ENCODE data around the gene KCNMA1.
"Not testable (repeated sequence)": the region's sequence is repeated elsewhere in the genome, so short reads cannot be mapped to it uniquely, and the experiment has no call there.

KCNMA1 gene

DNA sequence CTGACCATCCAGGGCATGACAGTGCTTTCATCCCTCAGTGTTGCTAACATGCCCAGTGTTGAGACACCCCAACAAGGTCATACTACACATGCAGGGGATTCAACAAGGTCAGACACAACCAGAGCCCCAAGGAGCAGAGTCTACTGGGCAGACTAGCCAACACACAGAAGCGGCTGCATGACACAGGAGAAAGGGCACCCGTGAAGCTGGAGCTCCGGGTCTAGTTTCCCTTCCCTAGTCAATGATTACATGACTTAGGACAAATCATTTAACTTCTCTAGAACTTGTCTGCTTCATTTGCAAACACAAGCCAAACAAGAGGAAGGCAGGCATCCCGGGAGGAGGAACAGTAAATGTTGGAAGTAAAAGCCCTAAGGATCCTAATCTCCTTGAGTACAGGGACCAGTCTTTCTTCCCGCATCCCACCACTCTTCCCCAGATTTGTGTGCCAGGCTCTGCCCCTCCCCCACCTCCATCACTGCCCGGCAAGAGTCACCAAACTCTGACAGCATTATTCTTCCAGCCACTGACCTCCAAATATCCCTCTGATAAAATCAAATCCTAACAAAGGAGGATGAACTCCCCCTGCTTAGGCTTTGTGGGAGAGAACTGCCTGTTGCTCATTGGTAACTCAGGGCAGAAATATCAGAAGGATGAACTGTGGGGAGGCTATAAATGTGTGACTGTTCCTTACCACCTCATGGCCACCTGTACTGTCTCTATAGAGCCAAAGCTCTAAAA, 104.3 kb downstream of the KCNMA1 start:
- no peak for DNase-seq (ENCODE audit: low read depth in 2 of 2)

DNA sequence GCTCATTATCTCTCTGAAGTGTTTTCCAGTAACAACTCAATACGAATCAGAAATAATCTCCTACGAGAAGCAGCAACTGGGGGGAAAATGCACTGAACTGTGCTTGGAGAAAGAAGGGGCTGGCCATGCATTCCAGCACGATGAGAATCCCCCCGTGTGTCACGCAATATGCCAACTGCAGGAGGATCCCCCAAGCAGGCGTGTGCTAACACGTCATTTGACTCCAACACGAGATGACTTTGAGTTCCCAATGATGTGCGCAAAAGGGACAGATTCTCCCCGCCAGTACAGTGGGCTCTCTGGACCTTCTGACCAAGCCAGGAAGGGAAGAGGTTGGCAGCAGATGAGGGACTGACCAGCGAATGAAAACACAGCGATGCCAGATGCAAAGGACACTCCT, 105.5 kb downstream of the KCNMA1 start:
- DNase-seq (ENCODE audit: low read depth in 2 of 2), result no peak

DNA sequence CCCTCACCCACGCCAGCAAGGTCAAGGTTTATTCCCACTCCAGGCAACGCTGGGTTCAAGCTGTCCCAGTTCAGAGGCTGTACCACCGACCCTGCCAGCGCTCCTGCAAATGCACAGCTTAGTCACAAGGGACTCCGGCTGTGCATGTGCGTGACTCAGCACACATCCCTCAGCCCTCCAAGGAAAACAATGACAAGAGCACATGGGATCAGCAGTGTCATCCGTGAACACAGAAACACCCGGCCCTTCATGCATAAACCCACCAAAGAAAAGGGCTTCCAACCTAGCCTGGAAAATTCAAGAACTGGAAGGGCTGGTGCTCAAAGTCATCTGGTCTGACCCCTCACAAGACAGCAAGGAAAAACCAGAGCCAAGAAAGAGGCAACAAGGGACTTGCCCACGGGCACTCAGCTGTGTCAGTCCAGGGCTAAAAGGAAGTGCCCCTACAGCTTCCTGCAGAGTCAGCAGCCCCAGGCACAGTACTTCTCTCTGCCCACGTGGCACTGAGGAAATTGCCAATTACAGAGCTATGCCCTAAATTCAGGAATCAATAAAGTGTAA, 106.1 kb downstream of the KCNMA1 start:
- no peak for DNase-seq (ENCODE audit: low read depth in 2 of 2)

DNA sequence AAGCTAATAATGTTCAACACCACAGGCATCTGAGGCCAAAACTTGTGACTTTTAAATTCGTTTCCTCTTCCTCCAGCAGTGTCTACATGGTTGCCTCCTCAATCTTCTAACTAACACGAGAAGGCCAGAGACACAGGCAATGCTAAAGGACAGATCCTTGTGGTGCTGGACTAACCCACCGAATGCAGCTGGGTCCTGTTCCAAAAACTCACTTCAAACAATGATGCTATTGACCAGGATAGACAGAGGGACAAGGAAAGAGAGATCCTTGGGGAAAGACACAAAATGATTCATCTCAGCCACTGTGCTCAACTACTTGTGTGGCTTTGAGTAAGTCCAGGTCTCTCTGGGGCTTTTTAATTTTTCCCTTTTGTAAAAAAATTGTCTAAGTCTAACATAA, 107.6 kb downstream of the KCNMA1 start:
- no peak for DNase-seq (ENCODE audit: low read depth in 2 of 2)

DNA sequence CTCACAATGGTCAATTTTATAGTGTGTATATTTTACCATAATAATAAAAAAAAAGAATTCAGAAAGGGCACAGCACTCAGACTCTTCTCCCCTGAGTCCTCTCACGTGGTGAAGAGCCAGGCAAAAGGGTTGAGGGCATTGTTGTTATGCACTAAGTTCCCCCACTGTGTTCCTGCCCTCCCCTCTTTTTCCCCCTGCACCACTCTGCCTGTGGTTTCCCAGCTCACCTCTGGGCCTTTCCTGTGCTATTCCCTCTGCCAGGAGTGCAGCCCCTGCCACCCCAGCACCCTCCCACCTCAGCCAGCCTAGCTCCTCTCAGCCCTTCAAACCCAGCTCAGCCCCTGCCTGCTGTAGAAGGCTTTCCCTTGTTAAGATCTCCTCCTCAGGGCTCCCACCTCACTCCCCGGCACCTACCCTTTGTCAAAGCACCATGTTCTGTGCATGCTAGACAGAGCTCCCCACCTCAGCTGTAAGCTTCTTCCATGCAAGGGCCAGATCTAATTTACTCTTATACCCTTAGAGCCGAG, 108.5 kb downstream of the KCNMA1 start:
- DNase-seq (ENCODE audit: low read depth in 2 of 2), result no peak

DNA sequence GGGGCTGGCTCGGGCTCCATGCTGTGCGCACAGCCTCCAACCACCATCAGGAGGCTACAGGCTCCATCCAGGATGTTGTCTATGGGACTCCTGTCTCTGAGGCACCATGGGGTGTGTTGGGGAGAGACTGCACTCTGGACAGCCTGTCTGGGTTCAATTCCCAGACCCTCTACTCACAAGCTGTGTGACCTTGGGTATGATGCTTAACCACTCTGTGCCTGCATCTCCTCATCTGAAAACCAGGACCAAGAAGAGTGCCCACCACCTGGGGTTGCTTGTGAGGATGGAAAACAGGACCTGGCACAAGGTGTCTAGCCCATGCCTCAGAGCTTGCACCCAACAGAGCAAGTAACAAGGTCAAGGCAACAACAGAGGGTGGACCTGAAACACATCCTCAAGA, 109.8 kb downstream of the KCNMA1 start:
- no peak for DNase-seq (ENCODE audit: low read depth in 2 of 2)

DNA sequence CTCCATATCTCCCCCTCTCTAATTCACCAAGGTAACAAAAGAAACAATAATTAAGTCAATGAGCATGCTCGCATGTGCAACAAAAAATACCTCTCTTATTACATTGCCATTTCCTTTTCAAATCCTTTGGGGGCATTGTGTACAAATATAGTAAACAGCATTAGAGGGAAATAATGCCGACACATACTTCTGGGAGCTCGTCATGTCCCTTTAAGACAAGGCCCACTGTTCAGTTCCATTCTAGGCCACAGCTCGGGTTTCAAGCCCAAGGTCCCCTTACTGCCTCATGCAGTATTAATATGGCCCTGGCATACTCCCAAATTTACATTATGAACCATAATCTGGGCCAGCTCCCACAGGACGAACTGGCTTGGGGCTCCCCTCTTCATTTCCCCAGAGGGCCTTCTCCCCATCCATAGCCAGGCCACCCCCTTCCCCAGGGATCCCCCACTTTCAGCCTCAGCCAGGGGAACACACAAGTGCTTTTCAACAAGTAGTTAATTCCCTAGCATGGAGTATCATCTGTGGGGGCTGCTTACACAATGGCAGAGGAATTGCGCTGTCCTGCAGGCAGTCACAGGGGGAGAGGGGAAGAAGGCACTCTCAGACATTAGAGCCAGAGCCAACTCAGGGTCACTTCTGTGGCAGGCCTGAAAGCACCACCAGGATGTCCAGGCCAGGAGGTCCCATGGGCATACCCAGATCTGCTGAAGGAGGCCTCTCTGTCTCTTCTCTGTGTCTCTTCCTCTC, 110.6 kb downstream of the KCNMA1 start:
- DNase-seq (ENCODE audit: low read depth in 2 of 2), result no peak

DNA sequence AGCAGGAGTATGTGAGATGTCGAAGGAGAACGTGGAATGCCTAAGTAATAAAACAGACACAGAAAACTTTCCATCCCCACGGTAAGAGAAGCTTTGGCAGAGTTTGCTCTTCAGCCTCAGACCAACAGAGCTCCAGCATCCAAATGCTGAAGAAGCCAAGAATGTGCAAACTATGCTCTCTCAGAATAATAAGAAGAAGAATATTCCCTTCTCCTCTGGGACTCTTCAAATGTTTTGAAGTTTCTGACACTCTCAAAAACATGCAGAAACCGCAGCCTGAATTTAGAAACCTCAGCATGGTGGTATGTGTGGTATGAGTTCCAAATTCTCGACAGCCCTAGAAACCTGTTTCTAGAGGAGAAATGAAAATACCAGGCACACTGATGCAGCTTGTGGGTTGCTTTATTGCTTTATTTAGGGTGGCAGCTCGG, 113.3 kb downstream of the KCNMA1 start:
- DNase-seq (ENCODE audit: low read depth in 2 of 2), result no peak

DNA sequence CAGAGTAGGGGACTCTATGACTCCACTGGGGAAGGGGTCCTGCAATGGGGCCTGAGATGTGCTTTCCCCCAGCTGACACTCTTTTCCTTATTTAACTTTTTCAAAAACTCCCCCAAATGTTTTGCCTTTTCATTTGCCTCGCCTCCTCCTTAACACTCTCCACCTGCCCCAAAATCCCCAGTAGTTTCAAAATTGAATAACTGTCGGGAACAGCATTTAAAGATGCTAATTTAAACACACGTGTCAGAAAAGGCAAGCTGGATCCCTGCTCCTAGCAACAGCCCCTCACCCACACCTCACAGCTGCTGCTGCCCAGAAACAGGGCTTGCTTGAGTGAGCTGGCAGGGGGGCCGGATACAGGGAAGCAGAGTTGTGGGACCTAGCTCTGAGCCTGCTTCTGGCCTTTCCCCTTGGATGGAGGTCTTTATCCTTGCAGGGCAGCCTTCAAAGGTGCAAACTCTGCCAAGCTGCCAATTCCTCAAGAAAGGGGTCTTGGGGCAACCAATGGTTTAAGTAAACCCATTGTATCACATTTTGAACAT, 115.3 kb downstream of the KCNMA1 start:
- no peak for DNase-seq (ENCODE audit: low read depth in 2 of 2)

DNA sequence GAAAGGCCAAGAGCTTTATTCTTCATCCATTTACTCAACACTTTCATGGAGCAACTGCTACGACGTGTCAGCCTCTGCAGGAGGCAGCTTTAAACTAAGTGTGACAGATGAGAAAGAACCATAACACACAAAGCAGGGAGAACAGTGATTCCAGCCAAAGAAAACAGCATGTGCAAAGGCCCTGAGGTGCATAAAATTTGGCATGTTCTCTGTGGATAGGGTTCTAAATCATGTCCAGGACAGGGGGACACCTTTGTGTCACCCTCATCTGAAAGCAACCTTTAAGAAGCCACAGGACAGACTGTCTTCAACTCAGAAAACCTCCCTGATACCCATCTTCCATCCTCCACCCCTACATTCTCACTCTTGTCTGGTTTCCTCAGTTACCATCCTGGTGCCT, 116.6 kb downstream of the KCNMA1 start:
- no peak for DNase-seq (ENCODE audit: low read depth in 2 of 2)

DNA sequence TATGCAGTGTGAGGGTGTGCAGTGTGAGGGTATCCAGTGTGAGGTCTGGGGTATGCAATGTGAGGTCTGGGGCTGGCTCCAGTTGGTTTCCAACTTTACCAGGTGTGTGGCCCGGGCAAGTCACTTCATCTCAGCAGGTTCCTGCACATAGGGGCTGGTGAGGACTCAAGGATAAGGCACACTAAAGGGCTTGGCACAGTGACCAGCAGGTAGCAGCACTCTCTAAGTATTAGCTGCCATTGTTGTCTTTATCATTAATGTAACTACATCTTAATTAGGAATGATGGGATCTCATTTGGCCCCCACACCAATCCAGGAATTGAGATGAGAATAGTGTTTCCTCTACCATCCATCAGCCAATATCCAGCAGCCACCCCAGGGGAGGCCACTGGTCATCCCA, 117.3 kb downstream of the KCNMA1 start:
- no peak for DNase-seq (ENCODE audit: low read depth in 2 of 2)

DNA sequence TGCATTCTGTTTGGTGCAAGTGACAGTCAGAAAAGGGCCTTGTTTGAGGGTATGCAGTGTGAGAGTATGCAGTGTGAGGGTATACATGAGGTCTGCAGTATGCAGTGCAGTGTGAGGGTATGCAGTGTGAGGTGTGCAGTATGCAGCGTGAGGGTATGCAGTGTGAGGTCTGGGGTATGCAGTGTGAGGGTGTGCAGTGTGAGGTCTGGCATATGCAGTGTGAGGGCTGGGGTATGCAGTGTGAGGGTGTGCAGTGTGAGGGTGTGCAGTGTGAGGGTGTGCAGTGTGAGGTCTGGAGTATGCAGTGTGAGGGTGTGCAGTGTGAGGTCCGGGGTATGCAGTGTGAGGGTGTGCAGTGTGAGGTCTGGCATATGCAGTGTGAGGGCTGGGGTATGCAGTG, 117.8 kb downstream of the KCNMA1 start:
- not testable (repeated sequence) for DNase-seq (ENCODE audit: low read depth in 2 of 2)

DNA sequence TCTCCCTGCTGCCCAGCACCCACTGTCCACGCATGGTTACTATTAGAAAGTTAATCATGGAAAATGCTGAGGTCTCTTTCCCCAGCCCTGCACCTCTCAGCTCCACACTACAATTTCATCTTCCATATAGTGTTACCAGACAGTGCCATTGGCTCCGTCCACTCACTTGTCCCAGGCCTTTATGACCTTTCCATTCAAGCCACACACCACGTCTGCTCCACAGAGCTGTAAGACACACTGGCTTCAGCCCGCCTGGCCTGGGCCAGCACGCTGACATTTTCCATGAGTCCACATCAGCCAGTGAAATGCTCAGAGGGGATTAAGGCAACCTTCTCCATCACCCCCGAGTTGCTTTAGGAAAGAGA, 118.7 kb downstream of the KCNMA1 start:
- no peak for DNase-seq (ENCODE audit: low read depth in 2 of 2)

DNA sequence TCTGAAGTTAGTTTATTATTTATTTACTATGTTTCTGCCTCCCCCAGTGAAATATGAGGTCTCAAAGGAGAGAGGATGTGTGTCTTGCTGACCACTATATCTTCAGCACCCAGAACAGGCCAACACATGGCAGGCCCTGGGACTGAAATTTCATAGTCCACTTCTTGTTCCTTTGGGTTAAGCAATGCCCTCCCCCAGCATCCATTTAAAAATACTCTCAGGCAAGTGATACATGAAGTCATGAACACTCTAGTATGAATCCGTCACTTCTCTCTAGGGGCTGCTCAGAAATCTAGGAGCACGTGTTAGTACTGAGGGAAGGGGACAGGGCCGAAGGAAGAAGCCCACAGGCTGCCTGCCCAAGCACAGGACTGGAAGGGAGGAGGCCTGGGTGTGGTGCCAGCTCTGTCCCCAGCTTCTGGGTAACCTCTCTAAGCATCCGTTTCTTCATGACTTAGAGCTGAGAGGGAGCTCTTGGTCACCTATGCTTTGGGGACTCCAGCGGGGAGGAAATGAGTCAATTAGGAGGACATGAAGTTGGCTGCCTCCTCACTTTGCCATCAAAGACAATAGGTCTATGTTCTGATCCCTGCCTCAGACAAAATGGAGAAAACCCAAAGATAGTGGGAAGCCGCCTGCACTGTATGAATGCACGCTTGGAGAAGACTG, 119.2 kb downstream of the KCNMA1 start:
- DNase-seq (ENCODE audit: low read depth in 2 of 2), result no peak

DNA sequence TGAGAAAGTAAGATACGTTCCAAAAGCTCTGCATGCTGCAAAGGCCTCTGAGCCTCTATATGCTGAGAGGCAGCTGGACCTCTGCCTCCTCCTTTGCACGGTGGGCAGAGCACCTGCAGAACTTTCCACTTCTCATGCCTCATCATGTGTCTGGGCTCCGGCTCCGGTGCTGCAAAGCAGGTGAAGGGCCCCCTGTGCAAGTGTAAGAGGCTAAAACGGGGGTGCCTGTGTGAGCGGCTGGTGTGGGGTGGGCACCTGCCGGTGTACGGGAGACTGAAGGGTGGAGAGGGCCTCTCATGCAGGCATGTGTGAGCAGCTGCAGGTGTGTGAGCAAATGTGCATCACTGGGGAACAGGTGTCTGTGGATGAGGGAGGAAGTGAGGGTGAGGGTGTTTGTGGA, 121.0 kb downstream of the KCNMA1 start:
- no peak for DNase-seq (ENCODE audit: low read depth in 2 of 2)

DNA sequence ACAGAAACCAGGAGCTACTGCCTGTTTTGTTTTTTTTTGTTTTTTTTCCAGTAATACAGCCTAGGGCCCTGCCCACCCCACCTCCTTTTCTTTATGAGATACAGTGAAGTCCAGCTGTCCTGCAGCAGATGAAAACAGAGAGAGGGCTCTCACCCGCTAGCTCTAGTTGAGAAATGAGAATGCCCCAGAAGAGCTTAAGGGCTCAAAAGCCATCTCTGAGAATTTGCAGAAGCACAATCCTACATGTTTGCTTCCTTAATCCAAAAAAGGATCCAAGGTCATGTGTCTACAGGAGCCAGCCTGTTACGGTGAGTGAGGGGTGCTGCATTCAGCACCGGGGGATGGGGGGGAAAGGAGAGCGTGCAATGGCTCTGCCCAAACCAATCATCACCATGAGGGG, 122.7 kb downstream of the KCNMA1 start:
- DNase-seq (ENCODE audit: low read depth in 2 of 2), result no peak

DNA sequence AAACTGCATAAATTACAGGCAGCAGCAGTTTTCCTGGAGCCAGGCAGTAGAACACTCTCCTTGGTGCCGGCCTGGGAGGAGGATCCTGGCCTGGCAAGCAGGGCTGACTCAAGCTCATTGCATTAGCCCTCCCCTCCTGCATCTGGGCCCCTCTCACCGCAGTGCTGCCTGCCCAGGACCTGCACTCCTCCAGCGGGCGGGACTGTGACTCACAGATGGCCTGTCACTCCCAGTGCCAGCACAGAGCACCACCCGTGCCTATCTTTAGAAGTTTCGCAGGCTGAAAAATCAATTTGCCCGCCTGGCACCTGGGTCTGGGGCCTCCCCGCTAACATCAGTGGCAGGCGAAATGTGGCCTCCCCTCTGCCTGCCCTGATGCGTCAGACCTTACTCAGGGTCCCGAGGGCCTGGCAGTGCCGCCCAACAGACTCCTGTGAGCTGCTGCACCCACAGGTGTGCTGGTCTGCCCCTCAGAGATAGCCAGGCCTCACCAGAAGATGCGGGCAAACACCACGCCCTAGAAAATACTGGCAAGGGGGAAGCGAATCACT, 123.8 kb downstream of the KCNMA1 start:
- no peak for DNase-seq (ENCODE audit: low read depth in 2 of 2)

DNA sequence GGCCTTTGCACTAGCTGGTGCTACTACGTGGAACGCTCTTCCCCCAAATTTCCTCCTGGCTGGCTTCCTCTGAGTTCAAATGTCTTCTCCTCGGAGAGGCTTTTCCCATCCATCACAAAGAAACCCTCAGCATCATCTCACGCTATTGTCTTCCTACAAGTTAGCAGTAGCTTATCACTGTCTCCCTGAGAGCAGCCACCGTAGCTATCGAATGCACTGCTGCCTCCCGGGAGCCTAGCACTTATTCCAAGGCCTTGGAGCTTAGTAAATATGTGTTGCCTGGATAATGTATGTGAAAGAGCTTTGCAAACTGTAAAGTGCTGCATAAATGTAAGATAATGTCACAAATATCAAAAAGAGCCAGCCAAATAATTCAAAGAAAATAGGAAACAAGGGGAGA, 124.4 kb downstream of the KCNMA1 start:
- DNase-seq (ENCODE audit: low read depth in 2 of 2), result no peak

DNA sequence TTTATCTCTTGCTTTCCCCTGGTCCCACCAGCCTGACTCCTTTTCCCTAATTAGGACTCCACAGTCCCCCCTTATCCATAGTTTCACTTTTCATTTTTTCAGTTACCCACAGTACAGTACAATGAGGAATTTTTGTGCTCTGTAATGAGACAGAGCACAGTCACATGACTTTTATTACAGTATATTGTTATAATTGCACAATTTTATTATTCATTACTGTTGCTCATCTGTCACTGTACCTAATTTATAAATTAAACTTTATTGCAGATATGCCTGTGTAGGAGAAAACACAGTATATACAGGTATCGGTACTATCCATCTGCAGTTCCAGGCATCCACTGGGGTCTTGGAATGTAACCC, 125.4 kb downstream of the KCNMA1 start:
- DNase-seq (ENCODE audit: low read depth in 2 of 2), result no peak

DNA sequence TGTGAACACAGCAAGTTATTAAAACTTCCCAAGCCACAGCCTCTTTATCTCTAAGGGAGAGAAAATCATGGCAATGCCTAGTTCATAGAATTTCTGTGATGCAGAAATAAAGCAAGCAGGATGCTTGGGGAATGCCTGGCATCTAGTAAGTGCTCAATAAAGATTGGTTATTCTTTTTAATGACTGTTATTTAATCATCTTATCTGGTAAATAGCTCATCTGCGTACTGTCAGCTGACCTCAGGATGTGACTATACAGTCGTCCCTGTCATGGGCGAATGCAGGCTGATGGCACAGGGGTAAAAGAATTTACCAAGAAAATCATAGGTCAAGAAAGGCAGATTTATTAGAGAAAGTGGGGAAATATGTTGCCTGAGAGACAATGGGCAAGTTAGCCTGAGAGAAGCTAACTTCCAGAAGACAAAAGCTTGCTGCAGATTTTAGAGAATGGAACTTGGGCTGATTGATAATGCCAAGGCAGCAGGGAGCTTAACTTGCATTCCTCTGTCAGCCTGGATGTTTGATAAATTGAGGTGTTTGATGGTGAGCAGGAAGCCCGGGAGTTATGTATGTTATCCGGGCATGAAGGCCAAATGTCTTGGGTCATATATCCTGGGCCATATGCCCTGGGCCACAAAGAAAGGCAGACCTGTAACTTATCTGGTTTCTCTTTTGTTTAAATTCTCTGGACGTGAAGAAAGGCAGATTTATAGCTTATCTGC, 126.0 kb downstream of the KCNMA1 start:
- DNase-seq (ENCODE audit: low read depth in 2 of 2), result no peak

DNA sequence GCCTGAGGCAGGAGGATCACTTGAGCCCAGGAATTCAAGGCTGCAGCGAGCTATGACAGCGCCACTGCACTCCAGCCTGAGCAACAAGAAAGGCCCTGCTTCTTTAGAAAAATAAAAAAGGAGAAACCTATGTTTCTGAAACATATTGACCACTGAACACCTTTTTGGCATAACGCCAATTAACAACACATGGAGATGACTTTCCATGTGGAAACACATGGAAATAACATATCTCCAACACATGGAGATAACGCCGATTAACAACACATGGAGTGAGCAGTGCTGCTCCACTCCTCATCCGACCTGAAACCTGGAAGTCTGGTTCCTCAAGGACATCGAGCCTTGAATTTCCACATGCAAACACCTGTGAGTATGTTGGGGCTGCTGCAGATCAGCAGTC, 126.9 kb downstream of the KCNMA1 start:
- DNase-seq (ENCODE audit: low read depth in 2 of 2), result no peak
